ENCODE results near the gene B3GNT9. TPM values are rescaled to one million over a fixed set of nuclear protein-coding genes. Genes with fewer than 3 reads are reported as not detected.

The B3GNT9 gene
- total RNA-seq, 1 donor: 9.2 TPM

GRCh38 chr16:67185651-67186134 is 34.9 kb upstream of the B3GNT9 start:
- DNase-seq (ENCODE audit: low read depth in 2 of 3, low spot score in 2 of 3): no peak

- peak in 2 of 3 donors; percentile 81 to 88 for DNase-seq (ENCODE audit: low read depth in 2 of 3, low spot score in 2 of 3)
These were observed 34.3 kb upstream of the B3GNT9 start for GRCh38 chr16:67184995-67185650.

GRCh38 chr16:67184453-67184994 is 33.7 kb upstream of the B3GNT9 start:
- no peak for DNase-seq (ENCODE audit: low read depth in 2 of 3, low spot score in 2 of 3)

- DNase-seq (ENCODE audit: low read depth in 2 of 3, low spot score in 2 of 3): peak; percentile 90 to 98 (median 95)
These were observed 33.0 kb upstream of the B3GNT9 start, which contains the start of gene MATCAP1 for GRCh38 chr16:67183627-67184452. MATCAP1 (minus strand) TSS chr16:67183963; CDS start chr16:67180610, 3,353 bp downstream.

- no peak for DNase-seq (ENCODE audit: low read depth in 2 of 3, low spot score in 2 of 3)
These were observed 32.5 kb upstream of the B3GNT9 start for GRCh38 chr16:67183284-67183626.

- DNase-seq (ENCODE audit: low read depth in 2 of 3, low spot score in 2 of 3): no peak
These were observed 31.5 kb upstream of the B3GNT9 start for GRCh38 chr16:67182288-67182687.

- DNase-seq (ENCODE audit: low read depth in 2 of 3, low spot score in 2 of 3): no peak
These were observed 30.5 kb upstream of the B3GNT9 start for GRCh38 chr16:67181346-67181745.

GRCh38 chr16:67180166-67180565 is 29.4 kb upstream of the B3GNT9 start:
- DNase-seq (ENCODE audit: low read depth in 2 of 3, low spot score in 2 of 3): no peak

GRCh38 chr16:67179421-67180080 is 28.8 kb upstream of the B3GNT9 start:
- no peak for DNase-seq (ENCODE audit: low read depth in 2 of 3, low spot score in 2 of 3)

GRCh38 chr16:67177743-67178699 is 27.2 kb upstream of the B3GNT9 start:
- DNase-seq (ENCODE audit: low read depth in 2 of 3, low spot score in 2 of 3): no peak

GRCh38 chr16:67176662-67177061 is 25.9 kb upstream of the B3GNT9 start:
- DNase-seq (ENCODE audit: low read depth in 2 of 3, low spot score in 2 of 3): no peak

GRCh38 chr16:67174706-67175231 is 24.0 kb upstream of the B3GNT9 start:
- no peak for DNase-seq (ENCODE audit: low read depth in 2 of 3, low spot score in 2 of 3)

- DNase-seq (ENCODE audit: low read depth in 2 of 3, low spot score in 2 of 3): peak in 2 of 3 donors; percentile 84 to 86
These were observed 23.3 kb upstream of the B3GNT9 start for GRCh38 chr16:67173808-67174705.

- DNase-seq (ENCODE audit: low read depth in 2 of 3, low spot score in 2 of 3): no peak
These were observed 22.5 kb upstream of the B3GNT9 start for GRCh38 chr16:67173323-67173722.

- no peak for DNase-seq (ENCODE audit: low read depth in 2 of 3, low spot score in 2 of 3)
These were observed 20.3 kb upstream of the B3GNT9 start for GRCh38 chr16:67170949-67171649.

- DNase-seq (ENCODE audit: low read depth in 2 of 3, low spot score in 2 of 3): no peak
These were observed 19.6 kb upstream of the B3GNT9 start, which contains the start of gene NOL3 for GRCh38 chr16:67170168-67170948. NOL3 (plus strand) TSS chr16:67170538.

- DNase-seq (ENCODE audit: low read depth in 2 of 3, low spot score in 2 of 3): peak in 1 of 3 donors; percentile 67
These were observed 18.9 kb upstream of the B3GNT9 start for GRCh38 chr16:67169642-67170167.

Measured in hematopoietic multipotent progenitor cell (in vitro differentiated cells).